ENCODE data around the gene FAP. TPM values are rescaled to one million over a fixed set of nuclear protein-coding genes. Genes with fewer than 3 reads are reported as not detected.
A peak's percentile ranks its signal among the peaks of the same experiment; 100 is the strongest.

FAP gene
- total RNA-seq, 2 donors from 2014 or later = 21.3 to 37.6 TPM

DNA sequence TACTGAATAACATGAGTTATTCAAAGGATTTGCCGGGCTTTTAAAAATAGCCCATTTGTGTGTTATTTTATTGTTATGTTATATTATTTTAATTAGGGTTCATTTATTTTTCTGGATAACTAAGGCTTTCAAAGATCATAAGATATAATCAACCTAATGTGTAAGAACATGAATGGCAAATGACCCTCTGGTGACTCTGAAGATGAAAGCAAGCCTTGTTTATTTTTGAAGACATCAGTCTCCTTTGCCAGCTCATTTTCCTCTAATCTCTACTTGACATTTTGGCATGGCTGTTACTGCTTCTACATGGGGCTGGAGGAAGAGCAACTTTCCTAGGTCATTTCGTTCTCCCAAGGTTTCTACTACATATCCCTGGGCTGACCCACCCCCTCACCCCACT, 10.6 kb downstream of the FAP start:
- no peak overlapping the region for H3K4me3 ChIP-seq
- ATAC-seq (ENCODE audit: insufficient number of reproducible peaks, low FRiP score, low read depth) (no peak), DNase-seq (ENCODE audit: low spot score) (no peak)
- TF ChIP-seq, protein P1, sequence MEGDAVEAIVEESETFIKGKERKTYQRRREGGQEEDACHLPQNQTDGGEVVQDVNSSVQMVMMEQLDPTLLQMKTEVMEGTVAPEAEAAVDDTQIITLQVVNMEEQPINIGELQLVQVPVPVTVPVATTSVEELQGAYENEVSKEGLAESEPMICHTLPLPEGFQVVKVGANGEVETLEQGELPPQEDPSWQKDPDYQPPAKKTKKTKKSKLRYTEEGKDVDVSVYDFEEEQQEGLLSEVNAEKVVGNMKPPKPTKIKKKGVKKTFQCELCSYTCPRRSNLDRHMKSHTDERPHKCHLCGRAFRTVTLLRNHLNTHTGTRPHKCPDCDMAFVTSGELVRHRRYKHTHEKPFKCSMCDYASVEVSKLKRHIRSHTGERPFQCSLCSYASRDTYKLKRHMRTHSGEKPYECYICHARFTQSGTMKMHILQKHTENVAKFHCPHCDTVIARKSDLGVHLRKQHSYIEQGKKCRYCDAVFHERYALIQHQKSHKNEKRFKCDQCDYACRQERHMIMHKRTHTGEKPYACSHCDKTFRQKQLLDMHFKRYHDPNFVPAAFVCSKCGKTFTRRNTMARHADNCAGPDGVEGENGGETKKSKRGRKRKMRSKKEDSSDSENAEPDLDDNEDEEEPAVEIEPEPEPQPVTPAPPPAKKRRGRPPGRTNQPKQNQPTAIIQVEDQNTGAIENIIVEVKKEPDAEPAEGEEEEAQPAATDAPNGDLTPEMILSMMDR (IDR thresholded peaks at IDR 0.05) = no peak
- no peak overlapping the region for H3K27ac ChIP-seq
- H3K4me1 ChIP-seq (ENCODE audit: control insufficient read depth in 1 of 2, low read depth in 2 of 2) = peaks cover 6 to 26% of the 10 kb centered on the region in 2 donors
- no peaks in the 10 kb centered on the region for H3K9me3 ChIP-seq
- H3K27me3 ChIP-seq (replicated peaks; ENCODE audit: insufficient read depth) = no peaks in the 10 kb centered on the region
- H3K36me3 ChIP-seq = no peaks in the 10 kb centered on the region

DNA sequence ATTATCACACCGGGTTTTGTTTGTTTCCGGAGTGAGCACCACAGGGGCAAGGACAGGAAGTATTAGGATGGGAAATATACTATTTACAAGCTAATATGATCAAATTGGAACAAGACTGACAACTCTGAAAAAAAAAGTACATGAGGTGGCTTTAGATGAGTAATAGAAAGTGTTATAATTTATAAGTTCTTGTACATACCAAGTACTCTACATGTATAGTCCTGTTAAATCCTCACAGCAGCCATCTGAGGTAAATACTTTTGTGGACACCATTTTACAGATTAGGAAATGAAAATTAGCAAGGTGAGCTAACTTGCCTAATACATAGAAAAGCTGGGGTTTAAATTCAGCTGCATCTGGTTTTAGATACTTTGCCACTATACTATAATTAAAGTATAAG, 11.2 kb downstream of the FAP start:
- ATAC-seq (ENCODE audit: insufficient number of reproducible peaks, low FRiP score, low read depth) = no peak

DNA sequence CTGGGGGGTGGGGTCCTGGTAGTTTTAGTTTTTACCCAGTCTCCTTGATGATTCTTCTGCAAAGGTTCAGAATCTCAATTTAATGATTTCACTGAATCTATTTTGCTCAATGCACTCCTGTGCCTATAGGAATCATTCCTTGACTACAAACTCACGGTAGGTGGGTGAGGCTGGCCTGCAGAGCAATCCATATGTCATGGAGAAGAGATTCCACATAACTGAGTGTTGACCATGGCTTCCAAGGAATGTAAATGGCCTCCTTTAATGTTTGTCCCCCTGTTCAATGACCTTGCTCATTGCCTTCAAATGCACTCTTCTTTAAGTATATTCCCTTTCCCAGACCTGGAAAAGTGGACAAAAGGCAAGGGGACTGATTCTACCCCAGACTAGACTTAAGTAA, 12.5 kb downstream of the FAP start:
- no peak for DNase-seq (ENCODE audit: low spot score)
- ATAC-seq (ENCODE audit: insufficient number of reproducible peaks, low FRiP score, low read depth) = no peak
- TF ChIP-seq, protein P1 (IDR thresholded peaks at IDR 0.05) = no peak
- H3K27me3 ChIP-seq (replicated peaks; ENCODE audit: insufficient read depth) = no peaks in the 10 kb centered on the region
- no peak overlapping the region for H3K27ac ChIP-seq
- no peaks in the 10 kb centered on the region for H3K36me3 ChIP-seq
- no peaks in the 10 kb centered on the region for H3K9me3 ChIP-seq
- H3K4me3 ChIP-seq = no peak overlapping the region
- H3K4me1 ChIP-seq (ENCODE audit: control insufficient read depth in 1 of 2, low read depth in 2 of 2) = peaks cover 6 to 26% of the 10 kb centered on the region in 2 donors

More for the DNA sequence above, 11.2 kb downstream of the FAP start:
- H3K4me1 ChIP-seq (ENCODE audit: control insufficient read depth in 1 of 2, low read depth in 2 of 2) = peaks cover 6 to 26% of the 10 kb centered on the region in 2 donors
- TF ChIP-seq, protein P1 (IDR thresholded peaks at IDR 0.05) = no peak
- no peaks in the 10 kb centered on the region for H3K27me3 ChIP-seq (replicated peaks; ENCODE audit: insufficient read depth)
- H3K4me3 ChIP-seq = no peak overlapping the region
- no peak for DNase-seq (ENCODE audit: low spot score)
- no peaks in the 10 kb centered on the region for H3K9me3 ChIP-seq
- H3K36me3 ChIP-seq = no peaks in the 10 kb centered on the region
- H3K27ac ChIP-seq = no peak overlapping the region

DNA sequence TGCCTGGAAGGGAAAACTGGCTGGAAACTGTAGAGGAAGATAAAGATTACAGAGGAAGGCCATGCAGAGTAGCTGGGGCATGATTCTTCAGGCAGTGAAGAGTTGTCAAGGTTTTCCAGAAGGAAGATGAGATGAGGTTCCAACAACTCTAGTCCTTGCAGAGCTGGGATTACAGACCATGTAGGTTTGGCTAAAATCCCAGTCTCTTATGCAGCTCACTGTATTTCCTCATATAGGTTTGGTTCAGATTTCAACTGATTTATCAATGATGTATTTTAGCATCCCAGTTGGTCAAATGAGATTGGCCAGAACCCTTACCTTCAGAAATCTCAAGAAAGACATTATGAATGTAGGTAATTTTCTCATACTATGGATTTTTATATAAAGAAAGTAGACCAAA, 16.4 kb downstream of the FAP start:
- H3K27me3 ChIP-seq (replicated peaks; ENCODE audit: insufficient read depth) = no peaks in the 10 kb centered on the region
- no peak for ATAC-seq (ENCODE audit: insufficient number of reproducible peaks, low FRiP score, low read depth)
- no peak overlapping the region for H3K27ac ChIP-seq
- H3K4me3 ChIP-seq = no peak overlapping the region
- no peak for DNase-seq (ENCODE audit: low spot score)
- TF ChIP-seq, protein P1 (IDR thresholded peaks at IDR 0.05) = no peak
- H3K36me3 ChIP-seq = no peaks in the 10 kb centered on the region
- H3K4me1 ChIP-seq (ENCODE audit: control insufficient read depth in 1 of 2, low read depth in 2 of 2) = no peaks in the 10 kb centered on the region
- no peaks in the 10 kb centered on the region for H3K9me3 ChIP-seq

DNA sequence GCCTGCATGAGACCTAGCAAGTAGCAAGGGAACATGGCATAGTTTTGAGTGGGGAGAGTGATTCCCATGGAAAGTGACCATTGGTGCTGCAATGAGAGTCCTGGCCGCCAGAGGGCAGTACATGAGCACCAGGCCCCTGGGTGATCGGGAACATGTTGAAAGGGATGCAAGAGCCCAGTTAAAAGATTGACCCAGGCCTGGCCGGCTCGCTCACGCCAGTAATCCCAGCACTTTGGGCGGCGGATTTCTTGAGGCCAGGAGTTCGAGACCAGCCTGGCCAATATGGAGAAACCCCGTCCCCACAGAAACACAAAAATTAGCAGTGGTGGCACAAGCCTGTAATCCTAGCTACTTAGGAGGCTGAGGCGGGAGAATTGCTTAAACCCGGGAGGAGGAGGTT, 22.2 kb downstream of the FAP start:
- TF ChIP-seq, protein P1 (IDR thresholded peaks at IDR 0.05) = peak; percentile 92
- Histone ChIP-seq H3K9me3 (no peaks in the 10 kb centered on the region), H3K4me1 (ENCODE audit: control insufficient read depth in 1 of 2, low read depth in 2 of 2) (peaks cover 0 to 7% of the 10 kb centered on the region in 2 donors), H3K27me3 (replicated peaks; ENCODE audit: insufficient read depth) (no peaks in the 10 kb centered on the region), H3K4me3 (no peak overlapping the region), H3K36me3 (no peaks in the 10 kb centered on the region), H3K27ac (no peak overlapping the region)
- peak; percentile 73 for ATAC-seq (ENCODE audit: insufficient number of reproducible peaks, low FRiP score, low read depth)
- peak; percentile 33 for DNase-seq (ENCODE audit: low spot score)
